ENCODE results near the gene GPX6.
A peak's percentile ranks its signal among the peaks of the same experiment; 100 is the strongest.
"Not testable (repeated sequence)": the region's sequence is repeated elsewhere in the genome, so short reads cannot be mapped to it uniquely, and the experiment has no call there.

Gene GPX6

GRCh38 chr6:28523241-28523622 is 7.6 kb upstream of the GPX6 start:
- DNase-seq: peak; percentile 4

- no peak for DNase-seq
Observed at GRCh38 chr6:28522594-28523240, 7.1 kb upstream of the GPX6 start.

- DNase-seq: no peak
Observed at GRCh38 chr6:28517964-28518363, 2.4 kb upstream of the GPX6 start.

- DNase-seq: not testable (repeated sequence)
Observed at GRCh38 chr6:28512387-28512786, 3.2 kb downstream of the GPX6 start.

- DNase-seq: no peak
Observed at GRCh38 chr6:28511628-28512300, 3.8 kb downstream of the GPX6 start.

- no peak for DNase-seq
Observed at GRCh38 chr6:28506807-28507475, 8.7 kb downstream of the GPX6 start.

GRCh38 chr6:28505733-28506132 is 9.9 kb downstream of the GPX6 start:
- DNase-seq: no peak

GRCh38 chr6:28502709-28503305 is 12.8 kb downstream of the GPX6 start:
- not testable (repeated sequence) for DNase-seq

- DNase-seq: not testable (repeated sequence)
Observed at GRCh38 chr6:28502136-28502535, 13.5 kb downstream of the GPX6 start.

- no peak for DNase-seq
Observed at GRCh38 chr6:28501259-28501658, 14.3 kb downstream of the GPX6 start.

- DNase-seq: no peak
Observed at GRCh38 chr6:28497893-28498292, 17.7 kb downstream of the GPX6 start.

GRCh38 chr6:28497306-28497705 is 18.3 kb downstream of the GPX6 start:
- no peak for DNase-seq

GRCh38 chr6:28496099-28496779 is 19.4 kb downstream of the GPX6 start:
- DNase-seq: peak; percentile 9

GRCh38 chr6:28491984-28492317 is 23.6 kb downstream of the GPX6 start:
- DNase-seq: no peak

GRCh38 chr6:28490205-28490890 is 25.2 kb downstream of the GPX6 start:
- no peak for DNase-seq

GRCh38 chr6:28489366-28490204 is 26.0 kb downstream of the GPX6 start:
- DNase-seq: peak; percentile 69

- DNase-seq: peak; percentile 60
Observed at GRCh38 chr6:28488916-28489365, 26.7 kb downstream of the GPX6 start.

GRCh38 chr6:28486988-28487742 is 28.4 kb downstream of the GPX6 start:
- DNase-seq: no peak

GRCh38 chr6:28486533-28486932 is 29.1 kb downstream of the GPX6 start:
- DNase-seq: no peak

GRCh38 chr6:28485482-28485881 is 30.1 kb downstream of the GPX6 start:
- DNase-seq: no peak
